ENCODE data around the gene NKD2. TPM values are rescaled to one million over a fixed set of nuclear protein-coding genes. Genes with fewer than 3 reads are reported as not detected.

Gene NKD2
- total RNA-seq, 1 experiment from 2014 or later: 5.0 TPM

DNA sequence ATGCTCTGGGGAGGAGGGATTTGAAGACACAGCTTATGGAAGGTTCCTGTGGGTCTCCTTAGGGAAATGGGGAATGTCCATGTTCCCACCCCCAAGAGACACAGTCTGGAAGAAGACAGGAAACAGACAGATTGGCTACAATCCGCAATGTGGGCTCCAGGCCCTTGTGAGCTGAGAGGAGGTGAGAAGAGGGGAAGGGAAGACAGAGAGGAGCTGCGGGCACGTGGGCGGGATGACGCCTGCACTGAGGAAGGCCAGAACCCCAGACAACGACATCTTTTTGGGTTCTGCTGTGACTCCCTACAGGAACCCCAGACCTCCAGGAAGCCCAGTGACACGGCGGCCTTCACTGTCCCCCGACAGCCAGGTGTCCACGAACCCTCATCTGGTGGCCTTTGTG lies 29.9 kb upstream of the NKD2 start:
- DNase-seq (ENCODE audit: extremely low read depth, low read depth): no peak

- no peak for DNase-seq (ENCODE audit: extremely low read depth, low read depth)
Observed at GRCh38 chr5:979100-979817, 29.3 kb upstream of the NKD2 start.

- DNase-seq (ENCODE audit: extremely low read depth, low read depth): no peak
Observed at GRCh38 chr5:980001-980588, 28.5 kb upstream of the NKD2 start.

DNA sequence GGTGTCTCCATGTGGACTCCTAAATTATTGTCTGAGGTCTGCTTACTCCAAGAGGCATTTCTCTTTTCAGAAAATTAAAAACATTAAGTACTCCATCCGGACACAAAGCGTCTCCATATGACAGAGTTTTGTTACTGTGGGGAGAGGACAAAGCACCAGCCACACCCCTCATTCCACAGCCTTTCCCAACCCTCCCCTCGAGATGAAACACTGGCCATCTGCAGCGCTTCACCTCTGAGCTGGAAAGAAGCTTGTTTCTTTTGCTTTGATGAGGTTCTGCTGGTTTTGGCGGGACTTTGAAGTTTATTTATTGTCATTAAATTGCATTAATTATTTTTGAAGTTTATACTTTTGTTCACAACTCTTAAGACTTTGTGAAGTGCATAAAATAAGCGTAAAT lies 27.6 kb upstream of the NKD2 start:
- DNase-seq (ENCODE audit: extremely low read depth, low read depth): no peak

GRCh38 chr5:981456-981855 lies 27.1 kb upstream of the NKD2 start:
- no peak for DNase-seq (ENCODE audit: extremely low read depth, low read depth)

- DNase-seq (ENCODE audit: extremely low read depth, low read depth): no peak
Observed at GRCh38 chr5:982377-983237, 26.0 kb upstream of the NKD2 start.

DNA sequence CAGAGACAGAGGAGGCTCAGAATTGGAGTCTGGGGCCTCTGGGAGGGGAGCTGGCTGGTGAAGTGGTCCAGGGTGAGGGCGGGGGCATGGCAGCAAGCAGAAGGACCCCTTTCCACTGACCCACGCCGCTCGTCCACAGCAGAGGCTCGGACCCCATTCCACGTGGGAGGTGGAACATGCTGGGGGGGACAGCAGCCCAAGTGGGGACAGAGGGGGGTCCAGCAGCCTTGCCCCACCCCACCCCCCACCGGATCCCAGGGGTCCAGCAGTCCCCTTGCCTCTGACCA lies 25.4 kb upstream of the NKD2 start:
- DNase-seq (ENCODE audit: extremely low read depth, low read depth): no peak

- DNase-seq (ENCODE audit: extremely low read depth, low read depth): no peak
Observed at GRCh38 chr5:983568-983967, 25.0 kb upstream of the NKD2 start.

DNA sequence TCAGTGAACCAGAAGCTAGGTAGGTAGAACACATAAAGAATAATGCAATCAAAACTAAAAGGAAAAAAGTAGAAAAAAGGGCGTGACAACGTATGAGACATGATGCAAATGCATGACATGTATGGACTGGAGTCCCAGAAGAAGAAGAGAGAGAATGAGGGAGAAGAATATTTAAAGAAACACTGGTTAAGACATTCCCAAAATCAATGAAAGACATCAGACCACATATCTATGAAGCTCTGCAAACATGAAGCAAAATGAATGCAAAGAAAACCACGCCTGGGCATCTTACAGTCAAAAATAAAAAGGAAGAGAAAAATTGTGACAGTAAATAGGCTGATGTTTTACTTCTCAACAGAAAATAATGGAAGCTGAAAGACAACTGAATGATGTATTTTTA lies 23.8 kb upstream of the NKD2 start:
- no peak for DNase-seq (ENCODE audit: extremely low read depth, low read depth)

- no peak for DNase-seq (ENCODE audit: extremely low read depth, low read depth)
Observed at GRCh38 chr5:987761-988160, 20.8 kb upstream of the NKD2 start.

GRCh38 chr5:988322-988721 lies 20.3 kb upstream of the NKD2 start:
- no peak for DNase-seq (ENCODE audit: extremely low read depth, low read depth)

DNA sequence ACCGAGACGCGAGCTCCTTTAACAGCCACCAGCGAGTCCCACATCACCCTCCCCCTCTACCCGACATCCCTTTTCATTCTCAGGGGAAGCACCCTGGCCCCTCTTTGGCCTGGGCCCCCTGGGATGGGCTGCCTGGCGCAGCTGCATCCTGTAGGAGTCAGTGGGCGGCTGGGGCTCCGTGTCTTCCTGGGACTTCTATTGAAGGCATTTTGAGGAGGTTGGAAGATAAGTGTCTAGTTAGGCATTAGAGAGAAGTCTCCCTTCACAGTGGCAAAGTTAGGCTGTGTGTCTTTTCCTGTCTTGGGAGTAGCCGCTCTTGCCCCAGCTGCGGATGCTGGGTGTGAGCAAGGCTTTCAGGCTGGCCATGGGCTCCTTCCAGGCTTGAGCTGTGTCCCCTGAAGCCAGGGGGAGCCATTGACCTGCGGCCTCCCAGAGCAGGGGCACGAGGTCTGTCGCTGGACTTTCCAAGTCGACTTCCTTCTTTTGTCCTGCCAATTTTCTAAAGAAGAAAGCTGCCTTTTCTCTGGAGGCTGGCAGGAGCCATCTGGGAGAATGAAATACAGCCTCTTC lies 18.6 kb upstream of the NKD2 start:
- no peak for DNase-seq (ENCODE audit: extremely low read depth, low read depth)

DNA sequence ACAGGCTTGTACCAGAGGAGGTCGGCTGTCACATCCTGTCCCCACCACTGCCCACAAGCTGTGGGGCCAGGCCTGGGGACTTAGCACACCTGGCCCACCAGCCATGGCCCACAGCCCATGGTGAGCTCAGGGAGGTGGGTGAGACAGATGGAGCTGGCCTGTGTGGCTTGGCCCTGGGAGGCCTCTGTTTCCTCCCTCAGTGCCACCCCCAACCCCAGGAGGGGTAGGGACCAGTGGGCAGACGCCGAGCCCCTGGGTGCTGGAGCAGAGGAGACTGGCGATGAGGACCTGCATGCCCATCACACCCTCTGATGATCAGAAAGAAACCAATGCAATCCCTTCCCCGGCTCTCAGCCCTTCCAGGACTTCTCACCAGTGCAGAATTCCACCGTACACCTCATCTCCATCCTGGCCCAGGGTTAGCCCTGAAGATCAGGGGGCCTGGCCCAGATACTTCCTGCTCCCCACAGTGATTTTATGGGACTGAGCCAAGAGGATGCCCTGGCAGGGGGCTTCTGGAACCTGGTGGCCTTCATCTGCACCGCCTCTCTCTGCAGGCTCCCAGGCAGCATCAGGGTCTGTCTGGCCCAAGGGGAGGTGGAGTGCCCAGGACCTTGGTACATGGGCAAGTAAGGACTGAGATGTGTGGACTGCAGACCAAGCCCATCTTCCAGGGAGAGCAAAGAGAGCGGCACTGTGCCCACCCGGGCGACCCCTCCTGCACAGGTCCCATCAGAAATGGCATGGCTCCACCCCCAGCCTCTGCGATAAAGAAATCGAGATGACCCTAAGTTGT lies 16.9 kb upstream of the NKD2 start:
- no peak for DNase-seq (ENCODE audit: extremely low read depth, low read depth)

DNA sequence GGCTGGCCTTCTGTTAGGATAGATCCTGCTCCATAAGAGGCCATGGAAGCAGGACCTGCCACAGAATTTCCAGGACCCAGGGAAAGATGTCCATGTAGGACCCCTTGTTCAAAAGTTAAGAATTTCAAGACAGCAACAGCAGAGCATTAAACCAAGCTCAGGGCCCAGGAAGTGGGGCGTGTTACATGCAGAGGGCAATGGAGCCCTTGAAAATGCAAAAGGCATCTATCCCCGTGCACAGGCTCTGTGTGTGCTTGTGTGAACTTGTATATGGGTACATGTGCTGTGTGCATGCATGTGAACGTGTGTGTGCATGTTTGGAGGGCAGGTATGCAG lies 14.4 kb upstream of the NKD2 start:
- no peak for DNase-seq (ENCODE audit: extremely low read depth, low read depth)

- no peak for DNase-seq (ENCODE audit: extremely low read depth, low read depth)
Observed at GRCh38 chr5:994821-995220, 13.8 kb upstream of the NKD2 start.

DNA sequence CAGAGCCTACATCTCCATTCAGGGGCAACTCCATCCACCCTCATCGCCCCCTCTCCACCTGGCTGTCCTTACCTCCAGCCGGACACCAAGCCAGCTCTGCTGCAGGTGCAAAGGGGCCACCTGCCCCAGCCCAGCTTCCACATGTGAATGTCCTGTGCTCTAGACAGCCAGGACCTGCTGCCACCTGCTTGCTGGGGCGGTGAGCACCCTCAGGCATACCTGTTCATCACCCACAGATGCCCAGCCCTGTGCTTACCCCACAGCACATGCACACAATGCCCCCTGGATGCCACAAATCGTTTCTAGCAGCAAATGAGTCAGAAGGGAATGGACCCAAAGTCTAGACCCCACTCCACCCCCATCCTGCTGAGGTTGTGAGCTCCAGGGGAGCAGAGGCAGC lies 13.3 kb upstream of the NKD2 start:
- no peak for DNase-seq (ENCODE audit: extremely low read depth, low read depth)

- no peak for DNase-seq (ENCODE audit: extremely low read depth, low read depth)
Observed at GRCh38 chr5:997001-997474, 11.6 kb upstream of the NKD2 start.

DNA sequence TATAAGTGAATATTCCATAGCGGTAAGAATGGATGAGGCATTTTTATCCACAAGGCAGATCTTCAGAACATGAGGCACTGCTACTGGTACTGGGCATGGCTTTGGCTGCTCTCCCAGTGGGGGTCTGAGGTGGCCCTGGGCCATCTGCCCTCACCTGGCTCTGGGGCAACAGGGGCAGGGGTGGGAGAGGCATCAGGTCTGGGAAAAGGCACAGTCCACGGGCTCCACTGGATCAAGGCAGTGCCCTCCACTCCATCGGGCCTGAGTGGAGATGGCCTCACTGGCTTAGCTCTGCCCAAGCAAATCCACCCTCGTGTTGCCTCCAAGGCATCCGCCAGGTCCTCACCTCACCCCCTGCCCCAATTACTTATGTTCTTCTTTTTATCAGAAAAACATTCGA lies 10.9 kb upstream of the NKD2 start:
- DNase-seq (ENCODE audit: extremely low read depth, low read depth): no peak

DNA sequence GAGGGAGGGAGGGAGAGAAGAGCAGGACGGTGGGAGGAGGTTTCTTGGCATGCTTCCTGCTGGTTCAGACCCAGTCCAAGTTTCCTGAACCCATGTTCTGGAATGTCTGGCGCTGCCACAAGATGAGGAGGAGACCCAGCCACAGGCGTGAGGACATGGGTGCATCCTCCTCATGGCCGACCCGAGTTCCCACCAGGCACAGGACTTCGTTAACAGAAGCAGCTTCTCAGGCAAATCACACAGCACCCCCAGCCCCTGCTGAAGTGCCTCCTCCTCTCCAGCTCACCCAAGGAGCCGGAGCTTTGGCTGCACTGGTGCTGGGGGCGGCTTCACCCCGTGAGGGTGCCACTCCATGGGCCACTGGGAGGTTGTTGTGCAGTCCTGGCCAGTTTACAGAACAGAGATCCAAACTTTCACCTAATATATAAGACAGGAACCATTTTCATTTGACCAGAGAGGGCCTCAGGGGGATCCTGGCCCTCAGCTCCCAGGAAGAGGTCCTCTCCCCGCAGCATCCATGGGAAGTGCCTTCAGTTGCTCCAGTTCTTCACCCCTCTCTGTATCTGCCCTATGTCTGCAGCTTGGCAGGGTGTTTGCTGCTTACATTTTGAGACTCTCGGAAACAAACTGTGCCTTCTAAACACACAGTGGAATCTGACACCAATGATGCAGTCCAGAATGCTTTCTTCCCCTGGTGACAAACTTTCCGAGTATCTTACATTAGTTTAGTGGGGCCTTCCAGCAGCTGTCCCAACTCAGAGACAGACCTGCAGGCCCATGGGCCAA lies 10.2 kb upstream of the NKD2 start:
- no peak for DNase-seq (ENCODE audit: extremely low read depth, low read depth)

DNA sequence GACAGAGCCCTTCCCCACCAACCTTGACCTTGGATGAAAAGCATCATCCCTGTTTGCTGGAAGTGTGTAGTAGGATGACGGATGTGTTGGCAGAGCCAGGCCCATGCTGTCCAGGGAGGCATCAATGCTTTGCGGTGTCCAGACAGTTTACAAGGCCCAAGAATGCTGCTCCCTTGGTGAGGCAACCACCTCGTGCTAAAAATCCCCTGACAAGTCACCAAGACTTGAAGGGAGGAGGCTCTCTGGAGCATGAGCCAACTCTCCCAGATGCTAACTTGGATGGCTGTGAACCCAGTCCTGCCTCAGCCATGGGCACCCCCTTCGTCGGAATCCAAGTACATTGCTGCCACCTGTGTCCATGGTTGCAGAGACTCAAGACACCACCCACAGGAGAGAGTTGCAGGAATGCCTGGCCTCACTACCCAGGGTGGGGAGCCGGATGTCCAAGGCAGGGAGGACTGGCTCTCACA lies 9.5 kb upstream of the NKD2 start:
- no peak for DNase-seq (ENCODE audit: extremely low read depth, low read depth)
